Measurements from ENCODE around the gene COPZ2.
"Not testable (repeated sequence)": the region's sequence is repeated elsewhere in the genome, so short reads cannot be mapped to it uniquely, and the experiment has no call there.

COPZ2 gene

DNA sequence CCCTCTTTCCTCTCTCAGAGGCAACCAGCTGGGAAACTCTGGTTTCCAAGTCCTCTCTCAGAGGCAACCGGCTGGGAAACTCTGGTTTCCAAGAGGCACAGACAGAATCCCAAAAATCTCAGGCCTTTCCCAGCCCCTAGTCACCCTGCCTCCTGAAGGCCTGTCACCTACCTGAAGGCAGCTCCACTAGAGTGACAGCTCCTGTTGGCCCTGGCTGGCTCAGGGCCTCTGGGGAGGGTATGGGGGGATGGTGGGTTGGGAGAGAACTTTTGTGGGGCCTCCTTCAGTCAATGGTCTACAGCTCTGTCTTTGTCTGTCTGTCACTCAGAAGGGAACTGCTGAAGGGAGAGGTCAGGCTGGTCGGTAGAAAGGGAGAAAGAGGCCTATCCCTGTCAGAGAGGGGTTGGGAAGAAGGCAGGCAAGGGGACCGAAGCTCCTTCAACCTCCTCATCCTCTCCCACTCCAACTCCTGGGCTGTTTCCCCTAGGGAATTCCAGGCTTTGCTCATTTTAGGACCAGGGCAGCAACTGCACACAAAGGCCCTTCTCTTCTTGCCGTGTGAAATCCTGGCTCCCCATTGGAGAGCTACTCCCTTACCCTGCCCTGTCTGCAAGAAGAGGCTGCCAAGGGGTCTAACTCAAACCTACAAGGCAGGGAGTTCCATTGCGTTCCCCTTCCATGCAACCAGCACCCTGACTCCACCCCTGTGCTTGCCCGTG, 23.6 kb downstream of the COPZ2 start:
- H3K4me3 Mint-ChIP-seq: no peak overlapping the region
- H3K4me1 Mint-ChIP-seq: peaks cover 16% of the 10 kb centered on the region
- no peak for DNase-seq
- no peaks in the 10 kb centered on the region for H3K36me3 Mint-ChIP-seq (ENCODE audit: low read depth)
- H3K27me3 Mint-ChIP-seq: peaks cover 50% of the 10 kb centered on the region
- ATAC-seq: no peak
- H3K9me3 Mint-ChIP-seq: no peaks in the 10 kb centered on the region
- no peak overlapping the region for H3K27ac Mint-ChIP-seq

- Mint-ChIP-seq H3K36me3 (ENCODE audit: low read depth) (no peaks in the 10 kb centered on the region), H3K4me3 (peak overlapping the region; percentile 40), H3K27ac (no peak overlapping the region), H3K27me3 (peaks cover 50% of the 10 kb centered on the region), H3K9me3 (no peaks in the 10 kb centered on the region), H3K4me1 (peaks cover 15% of the 10 kb centered on the region)
- DNase-seq (no peak), ATAC-seq (no peak)
Observed at GRCh38 chr17:48012654-48013053, 24.9 kb downstream of the COPZ2 start.

- Mint-ChIP-seq H3K27ac (no peak overlapping the region), H3K4me1 (peaks cover 12% of the 10 kb centered on the region), H3K9me3 (no peaks in the 10 kb centered on the region), H3K27me3 (peaks cover 52% of the 10 kb centered on the region), H3K4me3 (peak overlapping the region; percentile 74), H3K36me3 (ENCODE audit: low read depth) (no peaks in the 10 kb centered on the region)
- ATAC-seq (peak; percentile 77), DNase-seq (peak; percentile 70)
Observed at GRCh38 chr17:48012151-48012520, 25.5 kb downstream of the COPZ2 start.

DNA sequence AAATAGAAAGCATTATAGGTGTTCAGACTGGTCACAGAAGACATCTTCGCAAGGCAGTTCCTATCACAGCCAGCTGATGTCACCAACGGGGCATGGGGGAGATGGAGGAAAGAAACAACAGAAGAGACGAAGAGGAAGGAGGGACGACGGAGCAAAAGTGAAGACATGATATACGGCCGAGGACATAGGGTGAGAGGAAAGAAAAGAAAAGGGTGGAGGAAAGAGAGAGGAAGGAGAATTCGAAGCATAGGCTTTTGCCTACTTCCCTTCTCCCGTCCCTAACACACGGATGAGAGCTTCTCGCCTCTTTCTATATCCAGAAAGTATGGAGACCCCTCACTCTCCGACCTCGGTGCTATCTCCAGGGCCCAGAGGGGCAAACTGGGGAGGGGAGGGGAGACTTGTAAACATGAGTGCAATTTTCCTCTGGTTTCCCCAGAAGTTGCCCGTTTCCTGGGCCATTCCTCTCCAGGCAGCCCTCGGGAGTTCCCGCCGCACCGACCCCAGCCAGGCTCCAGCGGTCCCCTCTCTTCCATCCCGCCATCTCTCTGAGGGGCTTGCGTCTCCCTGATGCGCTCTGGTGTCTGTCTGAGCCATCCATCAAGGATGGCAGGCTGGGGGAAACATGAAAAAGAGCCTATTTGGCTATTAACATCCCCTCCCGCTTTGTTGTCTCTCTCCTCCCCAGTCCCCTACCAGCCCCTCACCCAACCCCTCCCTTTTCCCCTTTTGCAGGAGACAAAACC, 26.0 kb downstream of the COPZ2 start:
- no peaks in the 10 kb centered on the region for H3K9me3 Mint-ChIP-seq
- H3K4me1 Mint-ChIP-seq: peaks cover 12% of the 10 kb centered on the region
- peak overlapping the region; percentile 38 for H3K27ac Mint-ChIP-seq
- H3K36me3 Mint-ChIP-seq (ENCODE audit: low read depth): no peaks in the 10 kb centered on the region
- DNase-seq (peak; percentile 57), ATAC-seq (peak; percentile 62)
- peak overlapping the region; percentile 74 for H3K4me3 Mint-ChIP-seq
- H3K27me3 Mint-ChIP-seq: peaks cover 57% of the 10 kb centered on the region

DNA sequence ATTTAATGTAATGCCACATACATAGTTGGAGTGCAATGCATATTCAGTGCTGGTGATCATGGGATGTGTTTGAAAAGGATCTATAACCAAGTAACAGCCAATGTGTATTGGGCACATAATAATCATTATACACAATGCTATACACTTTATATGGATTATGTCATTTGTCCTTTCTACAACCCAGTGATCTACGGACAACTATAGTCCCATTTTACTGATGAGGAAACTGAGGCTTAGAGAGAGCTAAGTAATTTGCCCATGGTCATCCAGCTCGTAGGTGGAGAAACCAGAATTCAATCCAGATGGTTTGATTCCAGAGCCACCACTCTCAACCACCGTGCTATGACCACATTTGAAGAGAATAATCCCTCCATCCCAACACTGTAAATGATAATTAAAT, 27.4 kb downstream of the COPZ2 start:
- H3K9me3 Mint-ChIP-seq: no peaks in the 10 kb centered on the region
- H3K4me3 Mint-ChIP-seq: no peak overlapping the region
- ATAC-seq: no peak
- H3K36me3 Mint-ChIP-seq (ENCODE audit: low read depth): no peaks in the 10 kb centered on the region
- no peak for DNase-seq
- H3K4me1 Mint-ChIP-seq: peaks cover 12% of the 10 kb centered on the region
- peaks cover 61% of the 10 kb centered on the region for H3K27me3 Mint-ChIP-seq
- no peak overlapping the region for H3K27ac Mint-ChIP-seq

DNA sequence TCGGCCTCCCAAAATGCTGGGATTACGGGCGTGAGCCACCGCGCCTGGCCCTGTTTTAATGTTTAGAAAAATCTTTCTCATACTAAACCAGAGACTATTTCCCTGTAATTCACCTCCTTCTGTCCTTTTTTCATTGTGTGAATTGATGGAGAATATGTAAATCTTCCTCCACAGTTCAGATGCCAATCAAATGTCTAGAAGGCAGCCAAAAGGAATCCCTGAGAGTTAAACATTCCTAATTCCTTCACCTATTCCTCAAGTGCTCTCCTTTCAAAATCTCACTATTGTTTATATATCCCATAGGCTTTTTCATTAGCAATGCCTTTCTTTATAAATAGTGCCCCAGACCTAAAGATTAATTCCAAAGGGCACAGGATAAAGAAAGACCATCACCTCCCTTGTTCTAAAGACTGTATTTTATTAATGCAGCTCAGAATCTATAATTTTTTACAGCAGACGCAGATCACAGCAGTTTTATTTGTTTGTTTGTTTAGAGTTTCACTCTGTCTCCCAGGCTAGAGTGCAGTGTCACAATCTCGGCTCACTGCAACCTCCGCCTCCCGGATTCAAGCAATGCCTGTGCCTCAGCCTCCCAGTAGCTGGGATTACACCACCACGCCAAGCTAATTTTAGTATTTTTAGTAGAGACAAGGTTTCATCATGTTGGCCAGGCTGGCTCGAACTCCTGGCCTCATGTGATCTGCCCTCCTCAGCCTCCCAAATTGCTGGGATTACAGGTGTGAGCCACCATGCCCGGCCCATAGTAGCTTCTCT, 30.5 kb downstream of the COPZ2 start:
- Mint-ChIP-seq H3K9me3 (no peaks in the 10 kb centered on the region), H3K27me3 (peaks cover 49% of the 10 kb centered on the region), H3K36me3 (ENCODE audit: low read depth) (no peaks in the 10 kb centered on the region), H3K27ac (no peak overlapping the region), H3K4me3 (no peak overlapping the region), H3K4me1 (peaks cover 9% of the 10 kb centered on the region)
- no peak for DNase-seq
- ATAC-seq: no peak

- peaks cover 32% of the 10 kb centered on the region for H3K27me3 Mint-ChIP-seq
- no peaks in the 10 kb centered on the region for H3K36me3 Mint-ChIP-seq (ENCODE audit: low read depth)
- H3K27ac Mint-ChIP-seq: no peak overlapping the region
- no peak overlapping the region for H3K4me3 Mint-ChIP-seq
- DNase-seq (no peak), ATAC-seq (no peak)
- H3K9me3 Mint-ChIP-seq: no peaks in the 10 kb centered on the region
- no peaks in the 10 kb centered on the region for H3K4me1 Mint-ChIP-seq
Observed at GRCh38 chr17:48004983-48005382, 32.6 kb downstream of the COPZ2 start.

DNA sequence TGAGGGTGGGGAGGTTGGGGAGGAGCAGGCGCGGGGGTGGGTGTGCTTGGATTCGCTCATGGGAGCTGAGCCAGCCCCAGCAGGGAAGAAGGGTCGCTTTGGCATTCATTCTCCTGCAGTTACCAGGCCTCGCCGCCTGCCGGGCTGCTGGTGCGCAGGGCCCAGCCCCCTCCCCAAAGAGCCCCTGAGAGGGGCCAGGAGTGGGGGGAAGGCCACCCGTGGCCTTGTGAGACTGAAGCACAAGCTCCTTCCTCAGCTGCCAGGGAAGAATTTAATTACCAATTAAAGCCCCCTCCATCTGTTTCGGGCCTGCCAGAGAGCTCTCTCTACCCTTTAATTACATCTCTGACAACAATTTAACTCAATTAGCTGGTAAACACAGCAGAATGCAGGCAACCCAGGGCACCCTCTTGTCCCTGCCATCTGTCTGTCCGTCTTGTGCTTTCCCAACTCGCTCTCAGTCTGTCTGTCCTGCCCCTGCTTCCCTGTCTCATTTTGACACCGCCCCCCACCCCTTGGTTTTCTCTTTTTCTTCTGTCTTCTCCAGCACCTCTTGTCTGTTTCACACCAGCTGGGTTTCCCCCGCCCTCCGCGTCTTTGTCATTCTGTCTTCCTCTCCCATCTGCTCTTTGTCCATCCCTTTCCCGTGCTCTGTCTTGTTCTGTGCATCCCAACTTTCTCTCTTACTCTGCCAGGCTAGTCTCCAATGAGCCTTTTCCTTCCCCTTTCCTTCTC, 34.0 kb downstream of the COPZ2 start:
- Mint-ChIP-seq H3K36me3 (ENCODE audit: low read depth) (no peaks in the 10 kb centered on the region), H3K27ac (peak overlapping the region; percentile 15), H3K4me1 (no peaks in the 10 kb centered on the region), H3K4me3 (no peak overlapping the region), H3K9me3 (no peaks in the 10 kb centered on the region), H3K27me3 (peaks cover 26% of the 10 kb centered on the region)
- ATAC-seq (no peak), DNase-seq (no peak)

DNA sequence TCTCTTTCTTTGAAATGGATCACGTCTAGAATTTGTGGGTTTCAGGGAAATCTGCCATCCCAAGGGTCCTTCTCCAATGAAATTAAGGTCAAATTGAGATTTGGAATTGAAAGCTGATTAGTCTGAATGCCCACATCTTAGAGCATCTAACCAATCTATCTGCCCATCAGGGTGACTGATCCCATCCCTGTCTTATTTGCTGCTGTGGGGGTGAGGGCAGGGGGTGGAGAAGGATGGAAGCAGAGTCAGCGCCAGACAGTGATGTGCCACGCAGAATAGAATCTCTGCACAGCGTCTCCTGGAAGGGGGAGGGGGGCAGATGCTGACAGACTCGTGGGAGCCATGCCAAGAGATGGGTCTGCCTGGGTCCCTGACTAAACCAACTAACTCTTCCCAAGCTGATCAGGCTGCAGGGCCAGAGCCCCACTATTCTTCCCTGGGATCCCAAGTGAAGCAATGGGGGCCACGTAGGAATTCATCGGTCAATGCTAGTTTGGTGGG, 34.6 kb downstream of the COPZ2 start:
- Mint-ChIP-seq H3K4me1 (no peaks in the 10 kb centered on the region), H3K9me3 (no peaks in the 10 kb centered on the region), H3K4me3 (no peak overlapping the region), H3K27me3 (peaks cover 26% of the 10 kb centered on the region), H3K36me3 (ENCODE audit: low read depth) (no peaks in the 10 kb centered on the region), H3K27ac (no peak overlapping the region)
- DNase-seq (no peak), ATAC-seq (no peak)

- no peak for ATAC-seq
- no peak for DNase-seq
- Mint-ChIP-seq H3K9me3 (no peaks in the 10 kb centered on the region), H3K27ac (no peak overlapping the region), H3K4me3 (no peak overlapping the region), H3K4me1 (no peaks in the 10 kb centered on the region), H3K27me3 (peaks cover 26% of the 10 kb centered on the region), H3K36me3 (ENCODE audit: low read depth) (no peaks in the 10 kb centered on the region)
Observed at GRCh38 chr17:48002266-48002915, 35.2 kb downstream of the COPZ2 start.

DNA sequence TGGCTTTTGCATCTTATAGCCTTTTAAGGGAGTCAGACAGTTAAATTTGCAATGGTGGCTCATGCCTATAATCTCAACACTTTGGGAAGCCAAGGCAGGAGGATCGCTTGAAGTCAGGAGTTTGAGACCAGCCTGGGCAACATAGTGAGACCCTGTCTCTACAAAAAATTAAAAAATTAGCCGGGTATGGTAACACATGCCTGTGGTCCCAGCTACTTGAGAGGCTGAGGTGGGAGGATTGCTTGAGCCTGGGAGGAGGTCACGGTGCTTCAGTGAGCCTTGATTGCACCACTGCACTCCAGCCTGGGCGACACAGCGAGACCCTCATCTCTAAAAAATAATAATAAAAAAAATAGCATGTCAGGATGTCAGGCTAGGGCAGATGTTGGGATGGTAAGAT, 35.9 kb downstream of the COPZ2 start:
- not testable (repeated sequence) for H3K4me1 Mint-ChIP-seq; H3K9me3 Mint-ChIP-seq; DNase-seq; H3K27ac Mint-ChIP-seq; ATAC-seq; H3K4me3 Mint-ChIP-seq; H3K36me3 Mint-ChIP-seq (ENCODE audit: low read depth)
- peaks cover 20% of the 10 kb centered on the region for H3K27me3 Mint-ChIP-seq

- DNase-seq: no peak
- H3K4me1 Mint-ChIP-seq: no peaks in the 10 kb centered on the region
- no peaks in the 10 kb centered on the region for H3K36me3 Mint-ChIP-seq (ENCODE audit: low read depth)
- peaks cover 21% of the 10 kb centered on the region for H3K27me3 Mint-ChIP-seq
- no peak overlapping the region for H3K4me3 Mint-ChIP-seq
- no peaks in the 10 kb centered on the region for H3K9me3 Mint-ChIP-seq
- no peak overlapping the region for H3K27ac Mint-ChIP-seq
- no peak for ATAC-seq
Observed at GRCh38 chr17:48001197-48001596, 36.4 kb downstream of the COPZ2 start.

DNA sequence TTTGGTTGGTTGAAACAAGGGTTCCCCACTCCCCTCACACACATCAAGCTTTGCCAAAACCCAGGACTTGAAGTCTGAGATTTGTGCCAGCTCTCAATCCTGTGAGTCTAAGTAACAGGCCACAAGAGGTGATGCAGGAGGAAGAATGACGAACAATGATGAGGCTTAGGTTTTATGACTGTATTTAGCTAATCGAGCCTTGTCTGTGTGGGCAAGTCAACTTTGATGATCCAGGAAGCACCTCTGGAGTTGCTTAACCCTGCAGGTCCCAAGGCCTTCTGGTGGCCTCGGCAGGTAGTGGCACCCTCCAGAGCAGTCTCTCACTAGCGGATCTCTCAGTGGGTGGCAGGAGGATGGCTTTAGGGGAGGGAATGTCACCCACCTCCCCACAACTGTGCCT, 38.0 kb downstream of the COPZ2 start:
- H3K4me1 Mint-ChIP-seq: no peaks in the 10 kb centered on the region

GRCh38 chr17:47998044-47998443, 39.6 kb downstream of the COPZ2 start:
- Mint-ChIP-seq H3K27ac (no peak overlapping the region), H3K27me3 (peaks cover 6% of the 10 kb centered on the region), H3K36me3 (ENCODE audit: low read depth) (no peaks in the 10 kb centered on the region), H3K4me3 (no peak overlapping the region), H3K9me3 (no peaks in the 10 kb centered on the region), H3K4me1 (no peaks in the 10 kb centered on the region)
- ATAC-seq (no peak), DNase-seq (no peak)

More for the DNA sequence above, 38.0 kb downstream of the COPZ2 start:
- Mint-ChIP-seq H3K9me3 (no peaks in the 10 kb centered on the region), H3K27me3 (peaks cover 14% of the 10 kb centered on the region), H3K36me3 (ENCODE audit: low read depth) (no peaks in the 10 kb centered on the region), H3K4me3 (no peak overlapping the region), H3K27ac (no peak overlapping the region)
- DNase-seq (no peak), ATAC-seq (peak; percentile 24)
